GM13976 (cell line): ENCODE data around the gene CYTH3.
"Not testable (repeated sequence)": the region's sequence is repeated elsewhere in the genome, so short reads cannot be mapped to it uniquely, and the experiment has no call there.

ENCODE experiments used
- DNase-seq: peaks from one replicate; pipeline ENCODE4 v3.0.0; 2012; ENCODE audit warnings: low spot score
- CTCF ChIP-seq: IDR thresholded peaks from 2 replicates; pipeline ENCODE4 v1.5.1; 2012; ENCODE audit warnings: borderline replicate concordance, mild to moderate bottlenecking; ENCODE audit not compliant: insufficient read depth; ENCODE audit errors: extremely low read depth, missing control alignments, control extremely low read depth
- in situ Hi-C: fragments of 300-500 bp; cut with MboI; formaldehyde crosslinking; loops from one replicate; pipeline ENCODE4 v1.12.0; 2022; ENCODE audit warnings: low sequenced_read_pairs, mixed read lengths, inconsistent platforms; ENCODE audit not compliant: unreplicated experiment

CYTH3 gene

DNA sequence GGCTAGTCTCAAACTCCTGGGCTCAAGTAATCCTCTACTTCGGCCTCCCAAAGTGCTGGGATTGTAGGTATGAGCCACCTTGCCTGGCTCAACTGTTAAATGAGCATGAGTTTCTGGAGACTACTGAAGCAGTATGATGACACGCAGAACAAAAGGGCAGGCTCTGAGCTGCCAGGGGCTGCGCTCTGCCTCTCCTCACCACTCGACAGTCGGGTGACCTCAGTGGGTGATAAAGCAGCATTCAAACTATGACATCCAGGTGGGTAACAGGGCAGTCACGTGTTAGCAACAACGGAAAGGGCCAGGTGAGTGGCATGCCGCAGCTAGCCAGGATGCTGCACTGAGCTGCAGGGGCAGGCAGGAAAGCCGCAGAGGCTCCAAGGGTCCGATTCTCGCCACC lies 71.5 kb downstream of the CYTH3 start:
- DNase-seq: no peak
- no peak for TF ChIP-seq CTCF

GRCh38 chr7:6198689-6199595 lies 73.5 kb downstream of the CYTH3 start:
- no peak for TF ChIP-seq CTCF
- in situ Hi-C loops: no loop called here
- no peak for DNase-seq

More for the DNA sequence above, 71.5 kb downstream of the CYTH3 start:
- in situ Hi-C loops: no loop called here

GRCh38 chr7:6197801-6198551 lies 74.4 kb downstream of the CYTH3 start:
- TF ChIP-seq CTCF: no peak

GRCh38 chr7:6193709-6194108 lies 78.7 kb downstream of the CYTH3 start:
- no peak for TF ChIP-seq CTCF
- no peak for DNase-seq
- in situ Hi-C loops: no loop called here

More at GRCh38 chr7:6197801-6198551, 74.4 kb downstream of the CYTH3 start:
- no peak for DNase-seq
- in situ Hi-C loops: no loop called here

- in situ Hi-C loops, DNase-seq: not testable (repeated sequence)
Observed at GRCh38 chr7:6190563-6190962, 81.9 kb downstream of the CYTH3 start.

DNA sequence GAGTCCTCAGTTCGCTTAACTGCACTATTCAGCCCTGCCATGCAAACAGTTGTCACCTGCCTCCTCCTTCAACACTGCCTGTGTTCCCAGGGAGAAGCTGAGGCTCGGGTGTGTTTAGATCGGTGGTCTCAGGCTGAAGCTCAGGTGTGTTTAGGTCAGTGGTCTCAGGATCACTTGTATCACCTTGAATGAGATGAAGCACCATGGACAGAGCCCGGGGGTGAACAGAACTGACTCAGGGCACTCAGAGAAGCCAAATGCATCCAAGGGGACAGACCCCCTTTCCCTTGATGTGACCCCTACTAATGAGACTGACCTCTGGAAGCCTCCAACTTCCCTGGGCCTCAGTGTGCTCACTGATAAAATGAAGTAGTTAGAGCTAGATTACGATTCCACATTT lies 84.0 kb downstream of the CYTH3 start:
- DNase-seq: no peak
- in situ Hi-C loops: no loop called here
- no peak for TF ChIP-seq CTCF

DNA sequence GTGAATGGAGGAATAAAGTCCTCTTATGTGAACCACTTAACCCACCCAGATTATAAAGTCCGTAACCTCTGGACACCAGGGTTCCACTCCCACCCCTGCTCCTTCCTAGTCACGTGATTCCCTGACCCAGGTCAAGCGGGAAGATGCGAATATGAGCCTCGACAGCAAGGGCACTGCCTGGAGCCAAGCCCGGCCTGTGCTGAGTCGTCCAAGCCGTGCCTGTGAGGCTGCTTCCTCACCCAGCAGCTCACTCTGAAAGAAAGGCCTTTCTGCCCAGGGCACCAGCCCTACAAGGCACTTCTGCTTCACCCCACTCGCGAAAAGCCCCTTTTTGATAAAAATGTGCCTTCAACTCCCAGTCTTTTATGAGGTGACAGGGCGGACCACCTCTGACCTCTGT lies 85.8 kb downstream of the CYTH3 start:
- in situ Hi-C loops: no loop called here
- no peak for TF ChIP-seq CTCF
- no peak for DNase-seq
